ENCODE measurements around the gene NAAA. TPM values are rescaled to one million over a fixed set of nuclear protein-coding genes. Genes with fewer than 3 reads are reported as not detected.

The NAAA gene
- total and polyA plus RNA-seq, 12 donors: 6.4 to 27.4 (median 13.2) TPM

GRCh38 chr4:75892508-75892907, 48.3 kb downstream of the NAAA start:
- Histone ChIP-seq H3K36me3 (no peaks in the 10 kb centered on the region), H3K27ac (no peak overlapping the region), H3K4me3 (no peak overlapping the region), H3K27me3 (peaks cover 0 to 20% (median 0%) of the 10 kb centered on the region in 7 donors), H3K9me3 (no peaks in the 10 kb centered on the region), H3K4me1 (no peaks in the 10 kb centered on the region)
- no peak for DNase-seq
- intact Hi-C loops (cut with DNase I): loop anchor here in 1 of 10 donors (10.0 kb wide), 1 partner anchor 182 kb away; the partner anchor contains the start of gene ART3
- 76 to 78% methylated on average over 3 of the region's 3 CpGs for WGBS, 2 donors
- ATAC-seq: no peak
- TF ChIP-seq CTCF (IDR thresholded peaks at IDR 0.05): no peak

- peaks cover 0 to 20% (median 0%) of the 10 kb centered on the region in 7 donors for H3K27me3 ChIP-seq
- no peak for TF ChIP-seq CTCF (IDR thresholded peaks at IDR 0.05)
- no peak overlapping the region for H3K4me3 ChIP-seq
- no peak for ATAC-seq
- no peaks in the 10 kb centered on the region for H3K36me3 ChIP-seq
- WGBS, 2 donors: 89 to 90% methylated on average over 14 of the region's 14 CpGs
- no peak overlapping the region for H3K27ac ChIP-seq
- no peaks in the 10 kb centered on the region for H3K9me3 ChIP-seq
- H3K4me1 ChIP-seq: no peaks in the 10 kb centered on the region
- no peak for DNase-seq
- intact Hi-C loops (cut with DNase I): loop anchor here in 1 of 10 donors (10.0 kb wide), 1 partner anchor 183 kb away; the partner anchor contains the start of gene ART3
Observed at GRCh38 chr4:75891611-75892010, 49.2 kb downstream of the NAAA start.

GRCh38 chr4:75889537-75890199, 51.1 kb downstream of the NAAA start:
- no peak overlapping the region for H3K4me3 ChIP-seq
- H3K9me3 ChIP-seq: no peaks in the 10 kb centered on the region
- H3K36me3 ChIP-seq: no peaks in the 10 kb centered on the region
- whole genome bisulfite sequencing, 2 donors: 87 to 90% methylated on average over 9 of the region's 9 CpGs
- ATAC-seq: no peak
- no peak overlapping the region for H3K27ac ChIP-seq
- no peaks in the 10 kb centered on the region for H3K4me1 ChIP-seq
- TF ChIP-seq CTCF (IDR thresholded peaks at IDR 0.05): no peak
- peaks cover 0 to 29% (median 5%) of the 10 kb centered on the region in 7 donors for H3K27me3 ChIP-seq
- intact Hi-C loops (cut with DNase I): loop anchor here in 1 of 10 donors (10.0 kb wide), 1 partner anchor 185 kb away; the partner anchor contains the start of gene ART3
- no peak for DNase-seq

- Histone ChIP-seq H3K4me1 (no peaks in the 10 kb centered on the region), H3K27me3 (peaks cover 0 to 31% (median 10%) of the 10 kb centered on the region in 7 donors), H3K36me3 (no peaks in the 10 kb centered on the region), H3K27ac (no peak overlapping the region), H3K9me3 (no peaks in the 10 kb centered on the region), H3K4me3 (no peak overlapping the region)
- no peak for TF ChIP-seq CTCF (IDR thresholded peaks at IDR 0.05)
- no peak for DNase-seq
- intact Hi-C loops (cut with DNase I): no loop called here
- 53 to 62% methylated on average over 24 of the region's 24 CpGs for WGBS, 2 donors
- ATAC-seq: no peak
Observed at GRCh38 chr4:75886104-75886503, 54.7 kb downstream of the NAAA start.
